HL-60 (cell line): Measurements from ENCODE around the gene PHF5A.

Experiments
- DNase-seq, 2 experiments: peaks; one replicate each; pipeline ENCODE4 v3.0.0-alpha.2; 2010 to 2020; ENCODE audit warnings: low read depth in 1 of 2, low spot score in 1 of 2
- H3K27ac ChIP-seq: fragments of 250-450 bp; sonication (Bioruptor Pico); replicated peaks from 2 replicates; pipeline ENCODE4 v1.5.1; 2020; ENCODE audit warnings: mild to moderate bottlenecking, moderate library complexity
- H3K27me3 ChIP-seq: fragments of 250-450 bp; sonication (Bioruptor Pico); 2 replicates; pipeline ENCODE4 v1.5.1; 2021; ENCODE audit warnings: mild to moderate bottlenecking, moderate library complexity; ENCODE audit not compliant: insufficient read depth, poor library complexity, severe bottlenecking
- H3K4me3 ChIP-seq: replicated peaks from 2 replicates; pipeline ENCODE4 v1.5.1; 2011; ENCODE audit warnings: mild to moderate bottlenecking, control low read depth, low read length; ENCODE audit not compliant: insufficient read depth
- CTCF ChIP-seq: IDR thresholded peaks from one replicate; pipeline ENCODE4 v1.5.1; 2011; ENCODE audit warnings: low read length, control low read depth, inconsistent platforms; ENCODE audit not compliant: insufficient read depth
- GABPA ChIP-seq: IDR thresholded peaks from 2 replicates; pipeline ENCODE4 v1.6.1; 2012; ENCODE audit warnings: low read depth
- POLR2AphosphoS5 ChIP-seq: IDR thresholded peaks from 2 replicates; pipeline ENCODE4 v1.6.1; 2012; ENCODE audit warnings: low read depth
- SPI1 ChIP-seq: IDR thresholded peaks from 2 replicates; pipeline ENCODE4 v1.6.1; 2012; ENCODE audit warnings: low read depth, mild to moderate bottlenecking, borderline replicate concordance
- TF ChIP-seq, protein P1 (sequence below): IDR thresholded peaks from 2 replicates; pipeline ENCODE4 v1.6.1; 2012; ENCODE audit warnings: low read depth; ENCODE audit not compliant: insufficient replicate concordance

Gene PHF5A

GRCh38 chr22:41508770-41509170 lies 40.3 kb upstream of the PHF5A start:
- Histone ChIP-seq H3K4me3 (no peak overlapping the region), H3K27ac (no peak overlapping the region), H3K27me3 (no peaks in the 10 kb centered on the region)
- TF ChIP-seq SPI1 (no peak), POLR2AphosphoS5 (no peak), GABPA (no peak), CTCF (no peak)
- TF ChIP-seq, protein P1, sequence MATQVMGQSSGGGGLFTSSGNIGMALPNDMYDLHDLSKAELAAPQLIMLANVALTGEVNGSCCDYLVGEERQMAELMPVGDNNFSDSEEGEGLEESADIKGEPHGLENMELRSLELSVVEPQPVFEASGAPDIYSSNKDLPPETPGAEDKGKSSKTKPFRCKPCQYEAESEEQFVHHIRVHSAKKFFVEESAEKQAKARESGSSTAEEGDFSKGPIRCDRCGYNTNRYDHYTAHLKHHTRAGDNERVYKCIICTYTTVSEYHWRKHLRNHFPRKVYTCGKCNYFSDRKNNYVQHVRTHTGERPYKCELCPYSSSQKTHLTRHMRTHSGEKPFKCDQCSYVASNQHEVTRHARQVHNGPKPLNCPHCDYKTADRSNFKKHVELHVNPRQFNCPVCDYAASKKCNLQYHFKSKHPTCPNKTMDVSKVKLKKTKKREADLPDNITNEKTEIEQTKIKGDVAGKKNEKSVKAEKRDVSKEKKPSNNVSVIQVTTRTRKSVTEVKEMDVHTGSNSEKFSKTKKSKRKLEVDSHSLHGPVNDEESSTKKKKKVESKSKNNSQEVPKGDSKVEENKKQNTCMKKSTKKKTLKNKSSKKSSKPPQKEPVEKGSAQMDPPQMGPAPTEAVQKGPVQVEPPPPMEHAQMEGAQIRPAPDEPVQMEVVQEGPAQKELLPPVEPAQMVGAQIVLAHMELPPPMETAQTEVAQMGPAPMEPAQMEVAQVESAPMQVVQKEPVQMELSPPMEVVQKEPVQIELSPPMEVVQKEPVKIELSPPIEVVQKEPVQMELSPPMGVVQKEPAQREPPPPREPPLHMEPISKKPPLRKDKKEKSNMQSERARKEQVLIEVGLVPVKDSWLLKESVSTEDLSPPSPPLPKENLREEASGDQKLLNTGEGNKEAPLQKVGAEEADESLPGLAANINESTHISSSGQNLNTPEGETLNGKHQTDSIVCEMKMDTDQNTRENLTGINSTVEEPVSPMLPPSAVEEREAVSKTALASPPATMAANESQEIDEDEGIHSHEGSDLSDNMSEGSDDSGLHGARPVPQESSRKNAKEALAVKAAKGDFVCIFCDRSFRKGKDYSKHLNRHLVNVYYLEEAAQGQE, result no peak
- no peak for DNase-seq

GRCh38 chr22:41507330-41508063 lies 39.0 kb upstream of the PHF5A start:
- Histone ChIP-seq H3K27ac (no peak overlapping the region), H3K4me3 (no peak overlapping the region), H3K27me3 (no peaks in the 10 kb centered on the region)
- TF ChIP-seq, protein P1, result no peak
- TF ChIP-seq POLR2AphosphoS5 (no peak), CTCF (no peak), SPI1 (no peak), GABPA (no peak)
- DNase-seq, result no peak

DNA sequence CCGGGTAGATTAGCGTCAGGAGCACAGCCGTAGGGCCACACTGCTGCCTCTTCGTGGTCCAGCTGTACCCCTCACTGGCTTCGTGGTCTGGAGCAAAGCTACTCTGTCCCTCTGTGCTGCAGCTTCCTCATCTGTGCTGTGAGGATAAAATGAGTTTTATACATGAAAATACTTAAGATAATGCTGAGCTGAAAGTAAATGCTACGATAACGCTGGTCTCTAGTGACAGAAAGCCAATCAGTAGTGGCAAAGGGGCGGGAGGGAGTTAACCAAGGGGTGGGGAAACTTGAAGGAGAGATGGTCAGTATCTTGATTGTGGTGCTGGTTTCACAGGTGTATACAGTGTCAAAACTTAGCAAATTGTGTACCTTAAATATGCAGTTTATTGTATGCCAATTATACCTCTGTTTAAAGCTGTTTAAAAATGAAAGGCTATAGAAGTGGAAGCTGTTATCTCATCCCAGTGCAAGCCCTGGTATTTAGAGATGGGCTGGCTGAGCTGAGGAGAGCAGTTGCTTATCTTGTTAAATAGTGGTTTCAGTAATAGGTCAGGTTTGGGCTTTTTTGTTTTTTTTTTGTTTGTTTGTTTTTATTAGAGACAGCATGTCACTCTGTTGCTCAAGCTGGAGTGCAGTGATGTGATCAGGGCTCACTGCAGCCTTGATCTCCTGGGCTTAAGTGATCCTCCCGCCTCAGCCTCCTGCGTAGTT lies 37.2 kb upstream of the PHF5A start:
- DNase-seq, result no peak
- Histone ChIP-seq H3K27ac (no peak overlapping the region), H3K27me3 (no peaks in the 10 kb centered on the region), H3K4me3 (no peak overlapping the region)
- no peak for TF ChIP-seq POLR2AphosphoS5
- TF ChIP-seq SPI1, result no peak
- no peak for TF ChIP-seq CTCF
- TF ChIP-seq, protein P1, result no peak
- TF ChIP-seq GABPA, result no peak
